Measurements from ENCODE around the gene MT1G.

GRCh38 chr16:56637814-56638750 is 29.8 kb downstream of the MT1G start, which contains the start of gene MT1A:
- TF ChIP-seq CTCF (IDR thresholded peaks at IDR 0.05; ENCODE audit: low read length) (no peak), EZH2 (optimal IDR thresholded peaks at IDR 0.05; ENCODE audit: low read depth, low read length) (no peak), EZH2phosphoT487 (IDR thresholded peaks at IDR 0.05; ENCODE audit: low read length) (no peak)
